SK-N-SH treated with all-trans-retinoic acid at 6 μM for 48 hours (cell line): Measurements from ENCODE around the gene GPR176.

Source experiments
- ATAC-seq: fragments of 200-7000 bp; cut with Tn5 transposase; 3 replicates; pipeline ENCODE4 v1.9.1; 2020; ENCODE audit warnings: mild to moderate bottlenecking, moderate library complexity
- BACH2 ChIP-seq: fragments of 250-450 bp; sonication (Bioruptor Pico); IDR thresholded peaks from 2 replicates; pipeline ENCODE4 v1.9.0; 2021; ENCODE audit warnings: mild to moderate bottlenecking, borderline replicate concordance
- CSDC2 ChIP-seq: fragments of 250-450 bp; sonication (Bioruptor Pico); IDR thresholded peaks from 2 replicates; pipeline ENCODE4 v1.5.0; 2020; ENCODE audit warnings: mild to moderate bottlenecking, moderate library complexity
- ESRRG ChIP-seq: fragments of 250-450 bp; sonication (Bioruptor Pico); IDR thresholded peaks from 2 replicates; pipeline ENCODE4 v1.6.1; 2021; ENCODE audit warnings: mild to moderate bottlenecking
- GLIS3 ChIP-seq: fragments of 250-450 bp; sonication (Bioruptor Pico); IDR thresholded peaks from 2 replicates; pipeline ENCODE4 v1.5.0; 2020; ENCODE audit warnings: mild to moderate bottlenecking, moderate library complexity
- ISL1 ChIP-seq: fragments of 250-450 bp; sonication (Bioruptor Pico); IDR thresholded peaks from 2 replicates; pipeline ENCODE4 v2.1.2; 2022; ENCODE audit warnings: mild to moderate bottlenecking, moderate library complexity
- OSR1 ChIP-seq: fragments of 250-450 bp; sonication (Bioruptor Pico); IDR thresholded peaks from 2 replicates; pipeline ENCODE4 v1.8.0; 2022; ENCODE audit warnings: moderate library complexity, mild to moderate bottlenecking, inconsistent platforms
- PPARA ChIP-seq: fragments of 250-450 bp; sonication (Bioruptor Pico); IDR thresholded peaks from 2 replicates; pipeline ENCODE4 v1.5.0; 2020; ENCODE audit warnings: mild to moderate bottlenecking, borderline replicate concordance
- RARB ChIP-seq: fragments of 250-450 bp; sonication (Bioruptor Pico); IDR thresholded peaks from 2 replicates; pipeline ENCODE4 v1.8.0; 2021; ENCODE audit warnings: mild to moderate bottlenecking, moderate library complexity
- SNAI2 ChIP-seq: fragments of 250-450 bp; sonication (Bioruptor Pico); IDR thresholded peaks from 2 replicates; pipeline ENCODE4 v1.5.0; 2020; ENCODE audit warnings: mild to moderate bottlenecking, moderate library complexity
- TCF4 ChIP-seq: fragments of 250-450 bp; sonication (Bioruptor Pico); IDR thresholded peaks from 2 replicates; pipeline ENCODE4 v1.8.0; 2021; ENCODE audit warnings: mild to moderate bottlenecking, moderate library complexity, borderline replicate concordance
- TOX ChIP-seq: fragments of 250-450 bp; sonication (Bioruptor Pico); IDR thresholded peaks from 2 replicates; pipeline ENCODE4 v1.8.0; 2021; ENCODE audit warnings: mild to moderate bottlenecking, moderate library complexity, borderline replicate concordance
- ZC3H10 ChIP-seq: fragments of 250-450 bp; sonication (Bioruptor Pico); IDR thresholded peaks from 2 replicates; pipeline ENCODE4 v1.5.1; 2021; ENCODE audit warnings: mild to moderate bottlenecking, moderate library complexity
- ZFP3 ChIP-seq: fragments of 250-450 bp; sonication (Bioruptor Pico); IDR thresholded peaks from 2 replicates; pipeline ENCODE4 v1.5.0; 2020; ENCODE audit warnings: mild to moderate bottlenecking, moderate library complexity
- ZFP30 ChIP-seq: fragments of 450-650 bp; formaldehyde crosslinking; IDR thresholded peaks from 2 replicates; pipeline ENCODE4 v1.5.0; 2022; ENCODE audit warnings: mild to moderate bottlenecking, moderate library complexity
- ZNF565 ChIP-seq: fragments of 450-650 bp; formaldehyde crosslinking; conservative IDR thresholded peaks from 2 replicates; pipeline ENCODE4 v1.5.0; 2020; ENCODE audit warnings: low read depth, mild to moderate bottlenecking, moderate library complexity
- ZNF70 ChIP-seq: fragments of 450-650 bp; formaldehyde crosslinking; IDR thresholded peaks from 2 replicates; pipeline ENCODE4 v1.5.0; 2020; ENCODE audit warnings: mild to moderate bottlenecking, moderate library complexity
- ZNF8 ChIP-seq: fragments of 450-650 bp; formaldehyde crosslinking; IDR thresholded peaks from 2 replicates; pipeline ENCODE4 v1.5.0; 2020; ENCODE audit warnings: mild to moderate bottlenecking, moderate library complexity
- TF ChIP-seq, protein P1 (sequence below): fragments of 250-450 bp; sonication (Bioruptor Pico); IDR thresholded peaks from 2 replicates; pipeline ENCODE4 v1.8.0; 2021; ENCODE audit warnings: low read depth, mild to moderate bottlenecking, moderate library complexity, borderline replicate concordance
- TF ChIP-seq, protein P2 (sequence below): fragments of 250-450 bp; sonication (Bioruptor Pico); IDR thresholded peaks from 2 replicates; pipeline ENCODE4 v1.5.1; 2020; ENCODE audit warnings: low read depth, mild to moderate bottlenecking, moderate library complexity
- TF ChIP-seq, protein P3 (sequence below): fragments of 250-450 bp; sonication (Bioruptor Pico); IDR thresholded peaks from 2 replicates; pipeline ENCODE4 v1.8.0; 2020; ENCODE audit warnings: mild to moderate bottlenecking, moderate library complexity, borderline replicate concordance
- TF ChIP-seq, protein P4 (sequence below): fragments of 250-450 bp; sonication (Bioruptor Pico); IDR thresholded peaks from 2 replicates; pipeline ENCODE4 v1.5.0; 2020; ENCODE audit warnings: mild to moderate bottlenecking, moderate library complexity

GPR176 gene, protein sequence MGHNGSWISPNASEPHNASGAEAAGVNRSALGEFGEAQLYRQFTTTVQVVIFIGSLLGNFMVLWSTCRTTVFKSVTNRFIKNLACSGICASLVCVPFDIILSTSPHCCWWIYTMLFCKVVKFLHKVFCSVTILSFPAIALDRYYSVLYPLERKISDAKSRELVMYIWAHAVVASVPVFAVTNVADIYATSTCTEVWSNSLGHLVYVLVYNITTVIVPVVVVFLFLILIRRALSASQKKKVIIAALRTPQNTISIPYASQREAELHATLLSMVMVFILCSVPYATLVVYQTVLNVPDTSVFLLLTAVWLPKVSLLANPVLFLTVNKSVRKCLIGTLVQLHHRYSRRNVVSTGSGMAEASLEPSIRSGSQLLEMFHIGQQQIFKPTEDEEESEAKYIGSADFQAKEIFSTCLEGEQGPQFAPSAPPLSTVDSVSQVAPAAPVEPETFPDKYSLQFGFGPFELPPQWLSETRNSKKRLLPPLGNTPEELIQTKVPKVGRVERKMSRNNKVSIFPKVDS

DNA sequence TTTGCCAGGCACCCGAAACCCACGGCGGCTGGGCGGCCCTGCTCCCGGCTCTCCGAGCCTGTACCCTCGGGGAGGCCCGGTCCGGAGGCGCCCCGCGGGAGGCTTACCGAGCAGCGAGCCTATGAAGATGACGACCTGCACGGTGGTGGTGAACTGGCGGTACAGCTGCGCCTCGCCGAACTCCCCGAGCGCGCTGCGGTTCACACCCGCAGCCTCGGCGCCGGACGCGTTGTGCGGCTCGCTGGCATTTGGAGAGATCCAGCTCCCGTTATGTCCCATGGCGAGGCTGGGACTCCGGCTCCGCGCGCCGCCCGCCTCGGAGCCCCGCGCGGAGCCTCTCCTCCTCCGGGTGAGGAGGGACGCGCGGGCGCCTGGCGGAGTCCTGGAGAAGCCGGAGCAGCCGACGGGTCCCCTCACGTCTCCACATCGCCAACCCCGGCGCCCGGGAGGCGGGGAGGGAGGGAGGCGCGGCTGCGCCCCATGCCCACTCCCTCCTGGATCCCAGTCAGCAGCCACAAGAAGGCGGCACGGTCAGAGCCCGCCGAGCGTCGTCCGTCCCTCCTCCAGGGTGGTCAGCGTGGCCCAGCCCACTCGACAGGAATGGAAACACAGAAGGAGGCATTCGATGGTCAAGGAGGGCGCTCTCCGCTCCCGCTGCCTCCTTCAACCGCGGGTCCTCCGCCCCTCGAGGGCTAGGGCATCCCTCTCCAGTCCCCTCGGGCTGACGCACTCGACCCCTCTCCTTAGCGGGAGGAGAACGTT, at the start of gene GPR176:
TSS of gene GPR176 (minus strand) at position 519 of the 762 bp plus-strand sequence. CDS start at position 279, 240 bp downstream.
- TF ChIP-seq ISL1 (CRISPR knock-in tag), result no peak
- no peak for TF ChIP-seq ZFP30 (CRISPR knock-in tag)
- no peak for TF ChIP-seq ZNF70
- TF ChIP-seq ZFP3 (CRISPR knock-in tag), result no peak
- no peak for TF ChIP-seq OSR1 (CRISPR knock-in tag)
- TF ChIP-seq CSDC2 (CRISPR knock-in tag), result no peak
- no peak for TF ChIP-seq ZNF565
- TF ChIP-seq, protein P1, sequence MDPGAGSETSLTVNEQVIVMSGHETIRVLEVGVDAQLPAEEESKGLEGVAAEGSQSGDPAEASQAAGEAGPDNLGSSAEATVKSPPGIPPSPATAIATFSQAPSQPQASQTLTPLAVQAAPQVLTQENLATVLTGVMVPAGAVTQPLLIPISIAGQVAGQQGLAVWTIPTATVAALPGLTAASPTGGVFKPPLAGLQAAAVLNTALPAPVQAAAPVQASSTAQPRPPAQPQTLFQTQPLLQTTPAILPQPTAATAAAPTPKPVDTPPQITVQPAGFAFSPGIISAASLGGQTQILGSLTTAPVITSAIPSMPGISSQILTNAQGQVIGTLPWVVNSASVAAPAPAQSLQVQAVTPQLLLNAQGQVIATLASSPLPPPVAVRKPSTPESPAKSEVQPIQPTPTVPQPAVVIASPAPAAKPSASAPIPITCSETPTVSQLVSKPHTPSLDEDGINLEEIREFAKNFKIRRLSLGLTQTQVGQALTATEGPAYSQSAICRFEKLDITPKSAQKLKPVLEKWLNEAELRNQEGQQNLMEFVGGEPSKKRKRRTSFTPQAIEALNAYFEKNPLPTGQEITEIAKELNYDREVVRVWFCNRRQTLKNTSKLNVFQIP, result no peak
- TF ChIP-seq RARB, result no peak
- TF ChIP-seq, all 23 proteins: peak for 0

DNA sequence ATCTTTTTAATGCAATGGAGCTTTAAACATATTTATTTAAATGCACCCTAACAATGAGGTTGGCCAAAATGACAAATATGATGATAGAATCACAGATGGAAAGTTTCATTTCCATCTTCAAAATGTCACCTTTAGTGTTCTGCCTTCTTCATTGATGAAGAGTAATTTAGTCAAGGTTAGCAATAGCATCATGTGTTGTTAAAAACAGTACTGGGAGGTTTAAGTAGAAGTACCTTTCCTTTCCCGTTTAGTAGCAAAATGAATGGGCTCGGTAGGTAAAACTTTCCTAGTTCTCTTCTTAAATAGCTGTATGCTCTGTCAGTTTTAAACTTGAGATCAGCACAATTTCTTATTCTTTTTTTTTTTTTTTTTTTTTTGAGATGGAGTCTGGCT, 48.9 kb upstream of the GPR176 start:
- TF ChIP-seq, protein P2, sequence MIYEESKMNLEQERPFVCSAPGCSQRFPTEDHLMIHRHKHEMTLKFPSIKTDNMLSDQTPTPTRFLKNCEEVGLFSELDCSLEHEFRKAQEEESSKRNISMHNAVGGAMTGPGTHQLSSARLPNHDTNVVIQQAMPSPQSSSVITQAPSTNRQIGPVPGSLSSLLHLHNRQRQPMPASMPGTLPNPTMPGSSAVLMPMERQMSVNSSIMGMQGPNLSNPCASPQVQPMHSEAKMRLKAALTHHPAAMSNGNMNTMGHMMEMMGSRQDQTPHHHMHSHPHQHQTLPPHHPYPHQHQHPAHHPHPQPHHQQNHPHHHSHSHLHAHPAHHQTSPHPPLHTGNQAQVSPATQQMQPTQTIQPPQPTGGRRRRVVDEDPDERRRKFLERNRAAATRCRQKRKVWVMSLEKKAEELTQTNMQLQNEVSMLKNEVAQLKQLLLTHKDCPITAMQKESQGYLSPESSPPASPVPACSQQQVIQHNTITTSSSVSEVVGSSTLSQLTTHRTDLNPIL (CRISPR knock-in tag), result no peak
- TF ChIP-seq, protein P3, sequence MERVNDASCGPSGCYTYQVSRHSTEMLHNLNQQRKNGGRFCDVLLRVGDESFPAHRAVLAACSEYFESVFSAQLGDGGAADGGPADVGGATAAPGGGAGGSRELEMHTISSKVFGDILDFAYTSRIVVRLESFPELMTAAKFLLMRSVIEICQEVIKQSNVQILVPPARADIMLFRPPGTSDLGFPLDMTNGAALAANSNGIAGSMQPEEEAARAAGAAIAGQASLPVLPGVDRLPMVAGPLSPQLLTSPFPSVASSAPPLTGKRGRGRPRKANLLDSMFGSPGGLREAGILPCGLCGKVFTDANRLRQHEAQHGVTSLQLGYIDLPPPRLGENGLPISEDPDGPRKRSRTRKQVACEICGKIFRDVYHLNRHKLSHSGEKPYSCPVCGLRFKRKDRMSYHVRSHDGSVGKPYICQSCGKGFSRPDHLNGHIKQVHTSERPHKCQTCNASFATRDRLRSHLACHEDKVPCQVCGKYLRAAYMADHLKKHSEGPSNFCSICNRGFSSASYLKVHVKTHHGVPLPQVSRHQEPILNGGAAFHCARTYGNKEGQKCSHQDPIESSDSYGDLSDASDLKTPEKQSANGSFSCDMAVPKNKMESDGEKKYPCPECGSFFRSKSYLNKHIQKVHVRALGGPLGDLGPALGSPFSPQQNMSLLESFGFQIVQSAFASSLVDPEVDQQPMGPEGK, result no peak
- TF ChIP-seq TCF4 (CRISPR knock-in tag) (no peak), GLIS3 (CRISPR knock-in tag) (no peak), ISL1 (CRISPR knock-in tag) (no peak), PPARA (CRISPR knock-in tag) (no peak), ZNF70 (no peak), SNAI2 (CRISPR knock-in tag) (no peak), RARB (no peak), ZNF8 (CRISPR knock-in tag) (no peak), ZC3H10 (CRISPR knock-in tag) (no peak), ZFP30 (CRISPR knock-in tag) (no peak), TOX (CRISPR knock-in tag) (no peak), BACH2 (no peak), CSDC2 (CRISPR knock-in tag) (no peak), ESRRG (no peak), ZFP3 (CRISPR knock-in tag) (no peak), OSR1 (CRISPR knock-in tag) (no peak)
- TF ChIP-seq, protein P4, sequence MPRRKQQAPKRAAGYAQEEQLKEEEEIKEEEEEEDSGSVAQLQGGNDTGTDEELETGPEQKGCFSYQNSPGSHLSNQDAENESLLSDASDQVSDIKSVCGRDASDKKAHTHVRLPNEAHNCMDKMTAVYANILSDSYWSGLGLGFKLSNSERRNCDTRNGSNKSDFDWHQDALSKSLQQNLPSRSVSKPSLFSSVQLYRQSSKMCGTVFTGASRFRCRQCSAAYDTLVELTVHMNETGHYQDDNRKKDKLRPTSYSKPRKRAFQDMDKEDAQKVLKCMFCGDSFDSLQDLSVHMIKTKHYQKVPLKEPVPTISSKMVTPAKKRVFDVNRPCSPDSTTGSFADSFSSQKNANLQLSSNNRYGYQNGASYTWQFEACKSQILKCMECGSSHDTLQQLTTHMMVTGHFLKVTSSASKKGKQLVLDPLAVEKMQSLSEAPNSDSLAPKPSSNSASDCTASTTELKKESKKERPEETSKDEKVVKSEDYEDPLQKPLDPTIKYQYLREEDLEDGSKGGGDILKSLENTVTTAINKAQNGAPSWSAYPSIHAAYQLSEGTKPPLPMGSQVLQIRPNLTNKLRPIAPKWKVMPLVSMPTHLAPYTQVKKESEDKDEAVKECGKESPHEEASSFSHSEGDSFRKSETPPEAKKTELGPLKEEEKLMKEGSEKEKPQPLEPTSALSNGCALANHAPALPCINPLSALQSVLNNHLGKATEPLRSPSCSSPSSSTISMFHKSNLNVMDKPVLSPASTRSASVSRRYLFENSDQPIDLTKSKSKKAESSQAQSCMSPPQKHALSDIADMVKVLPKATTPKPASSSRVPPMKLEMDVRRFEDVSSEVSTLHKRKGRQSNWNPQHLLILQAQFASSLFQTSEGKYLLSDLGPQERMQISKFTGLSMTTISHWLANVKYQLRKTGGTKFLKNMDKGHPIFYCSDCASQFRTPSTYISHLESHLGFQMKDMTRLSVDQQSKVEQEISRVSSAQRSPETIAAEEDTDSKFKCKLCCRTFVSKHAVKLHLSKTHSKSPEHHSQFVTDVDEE (CRISPR knock-in tag), result no peak
- TF ChIP-seq, protein P1, result no peak
- no peak for ATAC-seq

More for the DNA sequence above, at the start of gene GPR176:
- ATAC-seq, result peak; percentile 91
